Ectodermal cell (in vitro differentiated cells): ENCODE results near the gene NLGN3.

Experiments
- H3K27ac ChIP-seq: 2 replicates; pipeline ENCODE4 v1.7.0; 2013; ENCODE audit warnings: mild to moderate bottlenecking, low read depth, low read length; ENCODE audit not compliant: insufficient read depth, poor library complexity, severe bottlenecking
- H3K27me3 ChIP-seq: 2 replicates; pipeline ENCODE4 v1.7.0; 2013; ENCODE audit warnings: mild to moderate bottlenecking, low read length; ENCODE audit not compliant: insufficient read depth, control insufficient read depth, poor library complexity, severe bottlenecking
- H3K36me3 ChIP-seq: one replicate; pipeline ENCODE4 v1.7.0; 2013; ENCODE audit warnings: low read length; ENCODE audit not compliant: control insufficient read depth, insufficient read depth
- H3K4me1 ChIP-seq: one replicate; pipeline ENCODE4 v1.7.0; 2013; ENCODE audit warnings: low read length; ENCODE audit not compliant: control insufficient read depth, insufficient read depth
- H3K4me3 ChIP-seq: 2 replicates; pipeline ENCODE4 v1.7.0; 2013; ENCODE audit warnings: low read depth, low read length, control low read depth; ENCODE audit not compliant: insufficient read depth
- H3K9me3 ChIP-seq: 2 replicates; pipeline ENCODE4 v1.7.0; 2013; ENCODE audit warnings: mild to moderate bottlenecking, low read length, moderate library complexity; ENCODE audit not compliant: control insufficient read depth
- WGBS, 2 experiments: methylation state at CpG; one replicate each; pipeline ENCODE4 v1.1.7; 2013; ENCODE audit warnings: missing lambda C conversion rate in 2 of 2; 5-methylcytosine and 5-hydroxymethylcytosine counted together

NLGN3 gene

DNA sequence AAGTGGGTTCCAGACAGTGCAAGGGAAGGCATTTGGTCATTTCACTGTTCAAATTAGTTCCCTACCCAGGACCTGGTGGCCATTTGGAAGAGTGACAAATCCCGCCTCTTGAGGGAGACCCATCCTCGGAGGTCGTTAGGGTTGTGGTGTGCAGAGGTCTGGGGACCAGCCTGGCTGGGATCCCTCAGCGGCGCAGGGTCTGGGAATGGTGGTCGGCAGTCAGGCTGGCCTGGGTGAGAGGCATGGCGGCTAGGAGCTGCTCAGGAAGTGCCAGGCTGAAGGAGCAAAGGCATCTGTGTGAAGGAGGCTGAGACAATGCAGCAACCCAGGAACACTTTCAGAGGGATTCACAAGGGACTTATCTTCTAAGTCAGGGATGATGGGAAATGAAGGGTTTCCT lies 6.7 kb downstream of the NLGN3 start:
- H3K9me3 ChIP-seq: no peaks in the 10 kb centered on the region
- H3K4me1 ChIP-seq: peaks cover 5% of the 10 kb centered on the region
- WGBS, 2 experiments: 89 to 92% methylated on average over 7 of the region's 7 CpGs
- no peaks in the 10 kb centered on the region for H3K27me3 ChIP-seq
- H3K4me3 ChIP-seq: no peak overlapping the region
- no peaks in the 10 kb centered on the region for H3K36me3 ChIP-seq
- no peak overlapping the region for H3K27ac ChIP-seq

DNA sequence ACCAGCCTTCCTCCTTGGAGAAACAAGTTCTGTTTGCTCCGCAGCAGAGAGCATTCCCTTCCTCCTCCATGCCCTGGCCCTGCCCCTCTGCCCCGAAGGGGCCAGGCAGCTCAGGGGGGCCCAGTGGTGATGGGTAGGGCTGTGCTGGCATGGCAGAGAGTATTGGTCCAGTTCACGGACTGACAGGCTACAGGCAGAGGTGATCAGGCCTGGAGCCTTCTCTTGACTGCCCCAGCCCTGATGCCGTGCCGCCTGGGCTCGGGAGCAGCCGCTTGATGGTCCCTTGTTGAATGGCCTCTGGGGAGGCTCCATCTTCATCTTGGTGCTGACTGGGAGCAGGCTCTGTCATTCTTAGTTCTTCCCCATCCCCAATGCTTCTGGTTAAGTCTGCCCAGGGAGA lies 9.6 kb downstream of the NLGN3 start:
- Histone ChIP-seq H3K4me1 (no peaks in the 10 kb centered on the region), H3K36me3 (no peaks in the 10 kb centered on the region), H3K27ac (no peak overlapping the region), H3K27me3 (no peaks in the 10 kb centered on the region), H3K9me3 (no peaks in the 10 kb centered on the region), H3K4me3 (no peak overlapping the region)
- WGBS, 2 experiments: 78 to 82% methylated on average over 7 of the region's 7 CpGs

DNA sequence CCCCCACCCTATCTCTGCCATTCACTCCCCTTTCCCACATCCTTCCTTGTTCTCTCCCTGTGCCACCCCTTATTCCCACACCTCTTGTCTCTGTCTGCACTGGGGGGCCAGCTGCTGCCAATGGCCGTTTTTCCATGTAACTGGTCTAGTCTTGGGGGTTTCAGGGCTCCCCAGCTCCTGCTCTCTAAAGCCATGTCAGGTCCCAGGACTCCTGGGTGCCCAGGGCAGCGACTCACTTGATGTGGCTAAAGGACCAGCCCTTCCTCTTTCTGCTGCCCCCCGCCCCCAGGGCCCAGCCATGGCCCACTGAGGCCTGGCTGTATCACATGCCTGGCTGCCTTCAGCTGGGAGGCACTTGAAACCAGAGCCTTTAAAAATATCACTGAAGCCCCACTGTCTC lies 10.0 kb downstream of the NLGN3 start:
- 82 to 87% methylated on average over 3 of the region's 3 CpGs for WGBS, 2 experiments
- Histone ChIP-seq H3K36me3 (no peaks in the 10 kb centered on the region), H3K4me3 (no peak overlapping the region), H3K4me1 (no peaks in the 10 kb centered on the region), H3K9me3 (no peaks in the 10 kb centered on the region), H3K27me3 (no peaks in the 10 kb centered on the region), H3K27ac (no peak overlapping the region)

DNA sequence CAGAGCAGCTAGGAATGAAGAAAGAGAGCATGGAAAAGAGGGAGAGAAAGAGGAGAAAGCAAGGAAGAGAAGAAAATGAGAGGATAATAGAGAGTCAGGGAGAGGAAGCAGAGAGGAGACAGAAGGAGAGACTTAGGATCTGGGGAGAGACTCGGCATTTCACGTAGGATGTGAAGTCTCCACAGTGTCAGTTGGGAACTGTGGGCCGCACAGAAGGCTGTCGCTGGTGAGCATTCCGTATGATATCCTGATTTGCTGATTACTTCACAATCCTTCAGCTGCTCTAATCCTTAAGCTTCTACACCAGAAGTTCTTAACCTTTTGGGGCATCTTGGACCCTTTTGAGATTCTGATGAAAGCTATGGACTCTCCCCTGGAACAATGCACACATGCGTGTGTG lies 14.0 kb downstream of the NLGN3 start:
- Histone ChIP-seq H3K27ac (no peak overlapping the region), H3K36me3 (no peaks in the 10 kb centered on the region), H3K4me1 (no peaks in the 10 kb centered on the region), H3K27me3 (no peaks in the 10 kb centered on the region), H3K9me3 (no peaks in the 10 kb centered on the region), H3K4me3 (no peak overlapping the region)
- 91 to 95% methylated on average over 6 of the region's 6 CpGs for WGBS, 2 experiments

DNA sequence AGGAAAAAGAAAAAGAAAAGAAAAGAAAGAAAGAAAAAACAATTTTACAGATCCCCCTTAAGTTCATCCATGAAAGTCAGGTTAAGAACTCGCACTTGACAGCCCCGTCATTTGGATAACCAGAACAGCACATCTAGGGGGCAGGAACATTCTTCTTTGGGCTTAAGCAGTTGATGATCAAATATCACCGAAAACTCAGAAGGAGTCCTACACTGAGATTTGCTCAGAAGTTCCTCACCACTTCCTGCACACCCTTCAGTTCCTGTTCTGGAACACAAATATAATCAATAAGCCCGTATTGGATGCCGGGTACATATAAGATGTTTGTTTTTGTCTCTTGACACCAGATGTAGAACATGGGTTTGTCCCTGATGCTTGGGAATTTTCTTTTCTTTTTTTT lies 14.7 kb downstream of the NLGN3 start:
- Histone ChIP-seq H3K4me1 (no peaks in the 10 kb centered on the region), H3K36me3 (no peaks in the 10 kb centered on the region), H3K9me3 (no peaks in the 10 kb centered on the region), H3K4me3 (no peak overlapping the region), H3K27me3 (no peaks in the 10 kb centered on the region), H3K27ac (no peak overlapping the region)
- WGBS, 2 experiments: 87 to 99% methylated on average over 4 to 5 of the region's 5 CpGs

DNA sequence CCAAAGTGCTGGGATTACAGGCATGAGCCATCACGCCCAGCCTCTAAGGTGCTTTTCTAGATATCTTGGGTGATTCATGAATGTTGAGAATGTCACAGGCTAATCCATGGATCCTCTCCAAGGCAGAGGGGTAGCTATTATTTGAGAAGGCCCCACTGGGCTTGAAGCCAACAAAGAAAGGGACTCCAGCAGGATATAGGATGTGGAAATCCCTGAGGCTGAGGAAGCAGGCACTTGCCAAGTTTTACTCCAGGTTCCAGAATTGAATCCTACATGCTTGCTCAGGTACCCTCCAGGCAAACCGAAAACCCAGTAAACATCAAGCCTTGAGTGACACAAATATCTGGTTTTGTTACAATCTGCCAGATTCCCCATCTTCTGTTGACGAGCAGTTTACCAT lies 15.8 kb downstream of the NLGN3 start:
- H3K9me3 ChIP-seq: no peaks in the 10 kb centered on the region
- no peaks in the 10 kb centered on the region for H3K4me1 ChIP-seq
- no peak overlapping the region for H3K27ac ChIP-seq
- H3K36me3 ChIP-seq: no peaks in the 10 kb centered on the region
- H3K4me3 ChIP-seq: no peak overlapping the region
- H3K27me3 ChIP-seq: no peaks in the 10 kb centered on the region
- 85 to 91% methylated on average over 3 of the region's 3 CpGs for WGBS, 2 experiments

DNA sequence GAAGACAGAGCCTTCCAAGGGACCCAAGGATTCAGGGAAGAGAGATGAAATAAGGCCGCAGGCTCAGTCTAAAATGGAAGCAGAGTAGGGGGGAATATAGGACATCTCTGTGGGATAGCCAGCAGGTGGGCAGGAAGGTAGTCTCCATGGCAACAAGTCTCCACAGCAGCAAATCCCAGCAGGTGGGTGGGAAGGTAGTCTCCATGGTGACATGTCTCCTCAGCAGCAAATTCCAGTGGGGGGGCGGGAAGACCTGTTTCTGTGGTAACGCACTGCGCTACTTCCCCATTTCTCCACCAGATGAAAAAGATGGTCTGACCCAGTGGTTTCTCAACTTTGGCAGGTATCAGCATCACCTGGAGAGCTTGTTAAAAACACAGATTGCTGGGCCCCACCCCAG lies 18.3 kb downstream of the NLGN3 start:
- WGBS, 2 experiments: 65 to 79% methylated on average over 4 of the region's 4 CpGs
- Histone ChIP-seq H3K36me3 (no peaks in the 10 kb centered on the region), H3K4me3 (no peak overlapping the region), H3K9me3 (no peaks in the 10 kb centered on the region), H3K27me3 (no peaks in the 10 kb centered on the region), H3K4me1 (no peaks in the 10 kb centered on the region), H3K27ac (no peak overlapping the region)

DNA sequence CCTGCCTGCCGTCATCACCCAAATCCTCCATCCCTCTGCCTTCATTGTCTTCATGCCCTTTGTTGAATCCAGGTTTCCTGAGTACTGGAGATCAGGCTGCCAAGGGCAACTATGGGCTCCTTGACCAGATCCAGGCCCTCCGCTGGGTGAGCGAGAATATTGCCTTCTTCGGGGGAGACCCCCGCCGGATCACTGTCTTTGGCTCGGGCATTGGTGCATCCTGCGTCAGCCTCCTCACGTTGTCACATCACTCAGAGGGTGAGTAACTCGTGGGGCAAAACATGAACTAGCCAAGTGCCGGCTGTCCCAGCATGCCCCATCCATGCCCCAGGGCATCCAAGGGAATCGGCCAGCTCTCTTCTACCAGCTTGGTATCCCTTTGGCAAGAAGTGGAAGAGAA lies 19.4 kb downstream of the NLGN3 start:
- H3K27me3 ChIP-seq: no peaks in the 10 kb centered on the region
- WGBS, 2 experiments: 94 to 95% methylated on average over 12 of the region's 12 CpGs
- no peak overlapping the region for H3K4me3 ChIP-seq
- H3K9me3 ChIP-seq: no peaks in the 10 kb centered on the region
- H3K27ac ChIP-seq: no peak overlapping the region
- H3K4me1 ChIP-seq: no peaks in the 10 kb centered on the region
- no peaks in the 10 kb centered on the region for H3K36me3 ChIP-seq

DNA sequence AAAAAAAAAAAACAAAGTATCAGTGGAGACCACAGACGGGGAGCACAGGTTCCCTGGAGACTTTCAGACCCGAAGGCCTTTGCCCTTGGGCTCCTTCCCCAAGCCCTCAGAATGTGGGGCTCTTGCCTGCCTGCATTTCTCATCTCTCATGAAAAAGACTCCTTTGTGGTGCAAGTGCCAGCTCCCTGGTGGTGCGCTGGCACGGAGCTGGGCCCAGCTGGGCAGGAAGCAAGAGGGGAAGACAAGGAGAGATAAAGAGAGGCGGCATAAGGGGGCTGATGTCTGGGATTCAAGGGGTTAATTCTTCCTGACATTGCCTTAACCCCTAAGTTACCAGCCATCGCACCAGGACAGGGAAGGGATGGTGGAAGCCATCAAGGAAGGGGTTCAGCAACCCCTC lies 21.8 kb downstream of the NLGN3 start:
- Histone ChIP-seq H3K9me3 (no peaks in the 10 kb centered on the region), H3K27me3 (no peaks in the 10 kb centered on the region), H3K4me1 (no peaks in the 10 kb centered on the region), H3K36me3 (no peaks in the 10 kb centered on the region), H3K4me3 (no peak overlapping the region), H3K27ac (no peak overlapping the region)
- 83 to 85% methylated on average over 6 of the region's 6 CpGs for WGBS, 2 experiments

DNA sequence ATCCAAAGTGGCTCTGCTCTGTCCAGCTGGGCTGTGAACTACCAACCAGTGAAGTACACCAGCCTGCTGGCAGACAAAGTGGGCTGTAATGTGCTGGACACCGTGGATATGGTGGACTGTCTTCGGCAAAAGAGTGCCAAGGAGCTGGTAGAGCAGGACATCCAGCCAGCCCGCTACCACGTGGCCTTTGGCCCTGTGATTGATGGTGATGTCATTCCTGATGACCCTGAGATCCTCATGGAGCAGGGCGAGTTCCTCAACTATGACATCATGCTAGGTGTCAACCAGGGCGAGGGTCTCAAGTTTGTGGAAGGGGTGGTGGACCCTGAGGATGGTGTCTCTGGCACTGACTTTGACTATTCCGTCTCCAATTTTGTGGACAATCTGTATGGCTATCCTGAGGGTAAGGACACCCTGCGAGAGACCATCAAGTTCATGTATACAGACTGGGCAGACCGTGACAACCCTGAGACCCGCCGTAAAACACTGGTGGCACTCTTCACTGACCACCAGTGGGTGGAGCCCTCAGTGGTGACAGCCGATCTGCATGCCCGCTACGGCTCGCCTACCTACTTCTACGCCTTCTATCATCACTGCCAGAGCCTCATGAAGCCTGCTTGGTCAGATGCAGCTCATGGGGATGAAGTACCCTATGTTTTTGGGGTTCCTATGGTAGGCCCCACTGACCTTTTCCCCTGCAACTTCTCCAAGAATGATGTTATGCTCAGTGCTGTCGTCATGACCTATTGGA lies 22.6 kb downstream of the NLGN3 start:
- Histone ChIP-seq H3K36me3 (no peaks in the 10 kb centered on the region), H3K27me3 (no peaks in the 10 kb centered on the region), H3K9me3 (no peaks in the 10 kb centered on the region), H3K4me1 (no peaks in the 10 kb centered on the region), H3K4me3 (no peak overlapping the region), H3K27ac (no peak overlapping the region)
- 92 to 95% methylated on average over 17 of the region's 17 CpGs for WGBS, 2 experiments

DNA sequence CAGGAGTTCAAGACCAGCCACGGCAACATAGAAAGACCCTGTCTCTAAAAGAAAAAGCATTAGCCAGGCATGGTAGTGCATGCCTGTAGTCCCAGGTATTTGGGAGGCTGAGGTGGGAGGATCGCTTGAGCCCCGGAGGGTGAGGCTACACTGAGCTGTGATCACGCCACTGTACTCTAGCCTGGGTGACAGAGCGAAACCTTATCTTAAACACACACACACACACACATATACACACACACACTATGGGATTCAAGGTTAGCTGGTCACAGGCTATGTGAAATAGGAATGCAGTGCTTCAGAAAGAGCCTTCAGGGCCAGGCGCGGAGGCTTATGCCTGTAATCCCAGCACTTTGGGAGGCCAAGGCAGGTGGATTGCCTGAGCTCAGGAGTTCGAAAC lies 23.5 kb downstream of the NLGN3 start:
- no peaks in the 10 kb centered on the region for H3K9me3 ChIP-seq
- H3K36me3 ChIP-seq: no peaks in the 10 kb centered on the region
- no peak overlapping the region for H3K27ac ChIP-seq
- no peak overlapping the region for H3K4me3 ChIP-seq
- no peaks in the 10 kb centered on the region for H3K4me1 ChIP-seq
- H3K27me3 ChIP-seq: no peaks in the 10 kb centered on the region
- 92 to 96% methylated on average over 8 of the region's 8 CpGs for WGBS, 2 experiments
